T-helper 2 cell treated with Interferon-gamma antibody and Interleukin-4, amounts not matched to agents 5 μg/mL and 100 μg/mL, for 36 hours (primary cell): Measurements from ENCODE around the gene MRPS30.
"Not testable (repeated sequence)": the region's sequence is repeated elsewhere in the genome, so short reads cannot be mapped to it uniquely, and the experiment has no call there.

Source experiments
- DNase-seq: peaks from one replicate; pipeline ENCODE4 v3.0.0; 2021; ENCODE audit warnings: low spot score
- H3K27ac Mint-ChIP-seq: one replicate; pipeline ENCODE4 v1.8.0; 2021; ENCODE audit warnings: mild to moderate bottlenecking, mixed read lengths
- H3K27me3 Mint-ChIP-seq: one replicate; pipeline ENCODE4 v1.8.0; 2021; ENCODE audit warnings: low read depth, mixed read lengths
- H3K36me3 Mint-ChIP-seq: one replicate; pipeline ENCODE4 v1.8.0; 2021; ENCODE audit warnings: low read depth, mixed read lengths
- H3K4me1 Mint-ChIP-seq: one replicate; pipeline ENCODE4 v1.8.0; 2021; ENCODE audit warnings: low read depth, mixed read lengths
- H3K4me3 Mint-ChIP-seq: one replicate; pipeline ENCODE4 v1.8.0; 2022; ENCODE audit warnings: mild to moderate bottlenecking, moderate library complexity, mixed read lengths
- H3K9me3 Mint-ChIP-seq: one replicate; pipeline ENCODE4 v1.8.0; 2021; ENCODE audit warnings: mixed read lengths

The MRPS30 gene

DNA sequence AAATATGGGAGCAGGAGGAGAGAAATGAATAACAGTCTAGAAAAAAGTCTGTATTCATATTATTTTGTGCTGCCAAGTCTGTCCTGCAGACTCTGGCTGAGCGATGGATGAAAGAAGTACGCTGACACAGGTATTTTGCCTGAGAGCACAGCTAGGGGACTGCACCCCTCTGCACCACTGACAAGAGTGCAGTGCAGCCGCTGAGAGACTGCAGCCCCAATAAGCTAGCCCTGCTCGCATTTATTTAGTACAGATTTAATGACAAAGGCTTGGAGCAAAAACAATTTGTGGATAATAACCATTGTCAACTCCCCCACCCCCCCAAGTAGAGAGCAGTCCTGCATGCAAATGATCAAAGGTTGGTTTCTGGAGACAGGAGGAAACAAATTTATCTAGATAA lies 13.3 kb upstream of the MRPS30 start:
- no peaks in the 10 kb centered on the region for H3K27me3 Mint-ChIP-seq
- no peak for DNase-seq
- H3K27ac Mint-ChIP-seq = no peak overlapping the region
- H3K36me3 Mint-ChIP-seq = peaks cover 6% of the 10 kb centered on the region
- H3K4me1 Mint-ChIP-seq = peaks cover 6% of the 10 kb centered on the region
- H3K4me3 Mint-ChIP-seq = no peak overlapping the region
- peaks cover 56% of the 10 kb centered on the region for H3K9me3 Mint-ChIP-seq

DNA sequence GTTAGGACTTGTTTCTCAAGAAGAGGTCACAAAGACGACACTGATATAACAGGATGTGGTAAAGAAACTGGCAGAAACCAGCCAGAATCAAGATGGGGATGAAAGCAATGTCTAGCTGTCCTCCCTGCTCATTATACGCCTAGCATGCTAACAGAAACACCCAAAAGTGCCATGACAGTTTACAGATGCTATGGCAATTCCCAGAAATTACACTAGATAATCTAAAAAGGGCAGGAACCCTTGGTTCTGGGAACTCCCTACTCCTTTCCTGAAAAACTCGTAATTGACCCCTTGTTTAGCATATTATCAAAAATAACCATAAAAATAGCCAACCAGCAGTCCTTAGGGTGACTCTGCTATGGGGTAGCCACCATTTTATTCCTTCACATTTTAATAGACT lies 10.9 kb upstream of the MRPS30 start:
- Mint-ChIP-seq H3K36me3 (peaks cover 5% of the 10 kb centered on the region), H3K27ac (no peak overlapping the region), H3K4me3 (no peak overlapping the region), H3K9me3 (peaks cover 45% of the 10 kb centered on the region), H3K27me3 (no peaks in the 10 kb centered on the region), H3K4me1 (peaks cover 8% of the 10 kb centered on the region)
- DNase-seq = no peak

GRCh38 chr5:44801992-44802391 lies 6.8 kb upstream of the MRPS30 start:
- H3K4me1 Mint-ChIP-seq = peaks cover 15% of the 10 kb centered on the region
- peaks cover 13% of the 10 kb centered on the region for H3K9me3 Mint-ChIP-seq
- H3K27ac Mint-ChIP-seq = no peak overlapping the region
- H3K36me3 Mint-ChIP-seq = peaks cover 2% of the 10 kb centered on the region
- no peak for DNase-seq
- no peak overlapping the region for H3K4me3 Mint-ChIP-seq
- peaks cover 5% of the 10 kb centered on the region for H3K27me3 Mint-ChIP-seq

- DNase-seq = no peak
- H3K9me3 Mint-ChIP-seq = no peaks in the 10 kb centered on the region
- H3K36me3 Mint-ChIP-seq = peaks cover 14% of the 10 kb centered on the region
- H3K4me3 Mint-ChIP-seq = no peak overlapping the region
- H3K4me1 Mint-ChIP-seq = peaks cover 31% of the 10 kb centered on the region
- peaks cover 5% of the 10 kb centered on the region for H3K27me3 Mint-ChIP-seq
- H3K27ac Mint-ChIP-seq = no peak overlapping the region
Measured at GRCh38 chr5:44806608-44807007, 2.1 kb upstream of the MRPS30 start.

DNA sequence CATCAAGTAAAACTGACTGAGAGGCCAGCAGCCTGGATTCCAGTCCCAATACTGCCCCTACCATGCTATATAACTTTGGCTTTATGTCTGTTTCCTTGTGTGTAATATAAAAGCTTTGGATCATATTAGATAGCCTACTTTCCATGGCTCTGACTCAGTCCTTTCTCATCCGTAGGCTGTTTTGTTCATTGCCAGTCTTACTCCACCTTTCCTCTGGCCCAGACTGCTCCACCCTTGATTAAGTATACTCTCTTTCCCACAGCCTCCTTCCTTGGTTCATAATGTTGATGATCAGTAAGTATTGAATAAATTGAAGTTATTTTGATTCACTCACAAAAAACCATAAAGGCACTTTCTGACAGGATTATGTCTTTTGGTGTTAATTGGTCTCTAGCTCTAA lies 1.5 kb upstream of the MRPS30 start:
- DNase-seq = no peak
- H3K27me3 Mint-ChIP-seq = peaks cover 5% of the 10 kb centered on the region
- H3K27ac Mint-ChIP-seq = no peak overlapping the region

DNA sequence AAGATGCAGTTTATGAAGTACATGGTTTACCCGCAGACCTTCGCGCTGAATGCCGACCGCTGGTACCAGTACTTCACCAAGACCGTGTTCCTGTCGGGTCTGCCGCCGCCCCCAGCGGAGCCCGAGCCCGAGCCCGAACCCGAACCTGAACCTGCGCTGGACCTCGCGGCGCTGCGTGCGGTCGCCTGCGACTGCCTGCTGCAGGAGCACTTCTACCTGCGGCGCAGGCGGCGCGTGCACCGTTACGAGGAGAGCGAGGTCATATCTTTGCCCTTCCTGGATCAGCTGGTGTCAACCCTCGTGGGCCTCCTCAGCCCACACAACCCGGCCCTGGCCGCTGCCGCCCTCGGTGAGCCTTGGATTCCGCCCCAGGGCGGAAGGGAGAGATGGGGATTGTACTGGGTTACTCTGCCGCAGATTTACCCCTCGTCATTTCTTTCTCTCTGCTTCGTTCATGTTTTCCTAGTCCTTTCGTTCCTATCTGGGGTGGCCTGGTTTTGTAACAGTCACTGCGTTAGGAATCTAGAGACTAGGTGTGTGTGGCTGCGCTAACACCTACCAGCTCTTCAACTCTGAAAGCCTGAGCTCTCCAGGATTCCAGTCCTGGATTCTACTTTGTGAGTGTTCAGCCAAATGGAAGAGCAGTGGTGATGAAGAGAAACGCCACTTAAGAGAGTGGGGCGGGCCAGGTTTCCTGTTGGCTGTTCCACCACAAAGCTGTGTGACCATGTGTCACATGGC lies 638 bp downstream of the MRPS30 start:
- H3K36me3 Mint-ChIP-seq = peaks cover 30% of the 10 kb centered on the region
- H3K4me3 Mint-ChIP-seq = peak overlapping the region; percentile 98
- peak overlapping the region; percentile 88 for H3K27ac Mint-ChIP-seq
- DNase-seq = peak; percentile 46
- peaks cover 2% of the 10 kb centered on the region for H3K27me3 Mint-ChIP-seq
- no peaks in the 10 kb centered on the region for H3K9me3 Mint-ChIP-seq
- peaks cover 38% of the 10 kb centered on the region for H3K4me1 Mint-ChIP-seq

More for the DNA sequence above, 1.5 kb upstream of the MRPS30 start:
- Mint-ChIP-seq H3K9me3 (no peaks in the 10 kb centered on the region), H3K4me1 (peaks cover 32% of the 10 kb centered on the region), H3K36me3 (peaks cover 19% of the 10 kb centered on the region), H3K4me3 (no peak overlapping the region)

DNA sequence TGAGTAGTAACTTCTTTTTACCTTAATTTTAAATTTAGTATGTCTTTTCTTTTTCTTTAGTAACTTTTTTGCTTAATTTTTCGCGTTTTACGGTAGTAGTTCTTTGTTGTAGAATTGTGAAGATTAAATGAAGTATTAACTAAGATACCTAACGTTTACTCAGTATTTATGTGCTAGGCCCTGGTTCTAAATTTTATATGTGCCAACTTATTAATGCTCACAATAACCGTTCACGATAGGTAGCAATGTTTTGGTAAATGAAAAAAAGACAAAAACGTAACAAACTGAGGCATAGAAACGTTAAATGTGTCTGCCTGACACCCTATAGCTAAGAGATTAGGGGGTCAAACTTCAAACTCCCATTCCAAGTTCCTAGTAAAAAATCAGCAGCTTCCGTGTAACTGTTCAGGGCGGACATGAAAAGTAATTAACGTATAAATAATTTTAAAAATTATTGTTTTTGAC lies 1.2 kb downstream of the MRPS30 start:
- Mint-ChIP-seq H3K36me3 (peaks cover 36% of the 10 kb centered on the region), H3K27me3 (peaks cover 2% of the 10 kb centered on the region), H3K27ac (peak overlapping the region; percentile 88), H3K4me3 (peak overlapping the region; percentile 98), H3K9me3 (no peaks in the 10 kb centered on the region), H3K4me1 (peaks cover 38% of the 10 kb centered on the region)
- DNase-seq = no peak

- H3K27ac Mint-ChIP-seq = no peak overlapping the region
- peaks cover 49% of the 10 kb centered on the region for H3K36me3 Mint-ChIP-seq
- peaks cover 27% of the 10 kb centered on the region for H3K4me1 Mint-ChIP-seq
- H3K9me3 Mint-ChIP-seq = no peaks in the 10 kb centered on the region
- DNase-seq = no peak
- no peak overlapping the region for H3K4me3 Mint-ChIP-seq
- H3K27me3 Mint-ChIP-seq = no peaks in the 10 kb centered on the region
Measured at GRCh38 chr5:44814761-44815160, 6.0 kb downstream of the MRPS30 start.

DNA sequence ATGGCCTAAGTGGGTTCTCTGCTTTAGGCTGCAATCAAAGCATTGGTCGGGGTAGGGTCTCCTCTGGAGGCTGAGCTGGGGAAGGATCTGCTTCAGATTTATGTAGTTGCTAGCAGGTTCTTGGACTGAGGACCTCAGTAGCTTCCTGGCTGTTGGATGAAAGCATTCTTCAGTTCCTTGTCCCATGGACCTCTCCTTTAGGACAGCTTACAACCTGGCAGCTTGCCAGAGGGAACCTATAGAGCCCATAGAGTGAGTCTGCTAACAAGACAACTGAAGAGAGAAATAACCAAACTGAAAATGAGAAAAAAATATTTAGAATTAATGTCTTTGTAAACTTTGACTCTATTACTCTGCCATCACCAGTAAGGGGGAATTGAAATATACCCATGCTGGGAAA lies 12.4 kb downstream of the MRPS30 start:
- DNase-seq = no peak
- Mint-ChIP-seq H3K36me3 (peaks cover 35% of the 10 kb centered on the region), H3K4me3 (no peak overlapping the region), H3K9me3 (no peaks in the 10 kb centered on the region), H3K4me1 (peaks cover 3% of the 10 kb centered on the region), H3K27me3 (no peaks in the 10 kb centered on the region), H3K27ac (no peak overlapping the region)

- H3K27me3 Mint-ChIP-seq, DNase-seq, H3K4me3 Mint-ChIP-seq, H3K4me1 Mint-ChIP-seq, H3K9me3 Mint-ChIP-seq, H3K27ac Mint-ChIP-seq: not testable (repeated sequence)
- H3K36me3 Mint-ChIP-seq = peaks cover 28% of the 10 kb centered on the region
Measured at GRCh38 chr5:44824662-44825061, 15.9 kb downstream of the MRPS30 start.

DNA sequence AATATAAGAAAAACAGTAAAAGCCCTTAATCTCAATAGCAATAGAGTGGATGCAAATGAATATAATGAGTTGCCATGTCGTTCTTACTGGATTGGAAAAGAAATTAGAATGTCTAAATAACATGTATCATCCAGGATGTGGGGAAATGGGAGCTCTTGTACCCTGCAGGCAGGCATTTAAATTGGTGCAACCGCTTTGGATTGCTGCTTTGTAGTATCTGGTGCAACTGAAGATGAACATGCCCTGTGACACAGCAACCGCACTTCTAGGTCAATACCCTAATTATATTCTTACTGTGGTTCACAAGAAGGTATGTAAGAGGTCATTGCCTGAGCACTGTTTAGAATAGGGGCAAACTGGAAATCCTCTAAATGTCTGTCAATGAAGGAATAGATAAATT lies 18.9 kb downstream of the MRPS30 start:
- Mint-ChIP-seq H3K4me1 (peaks cover 7% of the 10 kb centered on the region), H3K27me3 (no peaks in the 10 kb centered on the region), H3K4me3 (no peak overlapping the region), H3K27ac (no peak overlapping the region), H3K36me3 (peaks cover 12% of the 10 kb centered on the region), H3K9me3 (no peaks in the 10 kb centered on the region)
- DNase-seq = no peak

DNA sequence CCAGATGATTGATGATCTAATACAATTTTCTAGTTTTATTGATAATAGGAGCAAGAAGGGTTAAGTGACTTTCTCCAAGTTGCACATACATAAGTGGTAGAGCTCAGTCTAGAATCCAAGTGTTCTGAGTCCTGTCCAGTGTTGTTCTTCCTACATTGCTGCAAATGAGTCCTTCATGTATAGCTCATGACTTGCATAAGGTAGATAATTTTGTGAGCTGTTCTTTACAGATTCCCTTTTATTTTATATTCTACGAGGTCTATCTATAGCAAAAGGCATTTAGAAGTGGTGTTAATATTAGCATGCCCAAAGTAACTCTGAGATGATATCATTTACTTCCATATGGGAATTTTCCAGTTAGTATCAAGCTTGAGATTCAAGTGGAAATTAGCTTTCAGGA lies 20.0 kb downstream of the MRPS30 start:
- H3K36me3 Mint-ChIP-seq = peaks cover 11% of the 10 kb centered on the region
- no peak overlapping the region for H3K27ac Mint-ChIP-seq
- H3K9me3 Mint-ChIP-seq = no peaks in the 10 kb centered on the region
- no peaks in the 10 kb centered on the region for H3K27me3 Mint-ChIP-seq
- H3K4me1 Mint-ChIP-seq = peaks cover 7% of the 10 kb centered on the region
- no peak for DNase-seq
- no peak overlapping the region for H3K4me3 Mint-ChIP-seq

DNA sequence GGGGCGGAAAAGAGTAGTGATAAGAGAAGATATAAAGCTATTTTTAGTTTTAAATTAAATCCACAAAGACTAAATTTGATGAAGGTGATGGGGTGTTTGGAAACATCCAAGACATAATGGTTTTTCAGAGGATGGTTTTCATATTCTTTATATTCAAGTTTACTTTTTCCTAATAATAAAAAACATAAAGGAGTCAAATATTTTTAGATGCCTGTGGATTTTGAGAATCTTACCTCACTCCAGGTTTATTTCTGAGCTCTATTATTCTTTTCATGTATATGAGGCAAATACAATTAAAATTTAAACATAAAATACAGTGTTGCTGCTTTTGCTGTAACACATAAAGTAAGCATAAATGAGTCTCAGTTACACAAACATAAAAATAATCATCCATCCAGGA lies 22.2 kb downstream of the MRPS30 start:
- Mint-ChIP-seq H3K4me3 (no peak overlapping the region), H3K36me3 (peaks cover 6% of the 10 kb centered on the region), H3K27me3 (no peaks in the 10 kb centered on the region), H3K27ac (no peak overlapping the region), H3K4me1 (peaks cover 7% of the 10 kb centered on the region), H3K9me3 (peaks cover 4% of the 10 kb centered on the region)
- no peak for DNase-seq

- H3K4me3 Mint-ChIP-seq = no peak overlapping the region
- no peak overlapping the region for H3K27ac Mint-ChIP-seq
- H3K36me3 Mint-ChIP-seq = no peaks in the 10 kb centered on the region
- H3K4me1 Mint-ChIP-seq = peaks cover under 1% of the 10 kb centered on the region
- DNase-seq = no peak
- H3K9me3 Mint-ChIP-seq = peaks cover 5% of the 10 kb centered on the region
- no peaks in the 10 kb centered on the region for H3K27me3 Mint-ChIP-seq
Measured at GRCh38 chr5:44833249-44833648, 24.5 kb downstream of the MRPS30 start.

DNA sequence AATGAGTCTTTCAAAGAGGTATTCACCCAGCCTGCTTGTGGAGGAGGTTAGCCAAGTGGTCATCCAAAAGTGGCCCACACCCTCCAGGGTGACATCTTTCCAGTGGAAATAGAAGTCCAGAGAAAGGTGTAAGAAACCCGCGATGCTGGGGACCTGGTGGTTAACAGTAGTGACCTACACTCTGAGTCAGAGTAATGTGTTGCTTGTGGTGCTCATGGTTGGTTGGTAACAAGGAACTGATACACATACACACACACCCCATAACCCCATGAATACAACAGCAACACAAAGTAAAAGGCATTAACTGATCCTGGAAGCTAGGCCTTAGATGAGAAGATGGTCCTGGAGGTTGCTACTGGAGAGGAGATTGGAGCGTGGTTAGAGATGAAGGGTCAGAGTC lies 26.9 kb downstream of the MRPS30 start:
- Mint-ChIP-seq H3K4me3 (no peak overlapping the region), H3K9me3 (peaks cover 19% of the 10 kb centered on the region), H3K27ac (no peak overlapping the region), H3K36me3 (no peaks in the 10 kb centered on the region), H3K4me1 (no peaks in the 10 kb centered on the region), H3K27me3 (no peaks in the 10 kb centered on the region)
- no peak for DNase-seq
